Activated CD4-positive, alpha-beta T cell treated with anti-CD3 and anti-CD28 coated beads, Interleukin-2, amount 10 ng/mL, durations not matched to agents 7 days and 5 days (primary cell): ENCODE data around the gene ARHGEF11. TPM values are rescaled to one million over a fixed set of nuclear protein-coding genes. Genes with fewer than 3 reads are reported as not detected.

Experiments
- CTCF ChIA-PET: fragments of 350-600 bp; sonication (Branson Sonifier 250); formaldehyde crosslinking; loops from one replicate; lab custom pipeline; 2021; ENCODE audit warnings: antibody characterized with exemption; lab: Charles Lee
- POLR2A ChIA-PET: fragments of 350-600 bp; sonication (Branson Sonifier 250); formaldehyde crosslinking; loops from one replicate; lab custom pipeline; 2021; ENCODE audit warnings: antibody characterized with exemption; lab: Charles Lee
- DNase-seq: peaks from one replicate; pipeline ENCODE4 v3.0.0-alpha.2; 2020
- H3K27ac Mint-ChIP-seq: one replicate; pipeline ENCODE4 v1.8.0; 2021; ENCODE audit warnings: mild to moderate bottlenecking, moderate library complexity, mixed read lengths
- H3K27me3 Mint-ChIP-seq: one replicate; pipeline ENCODE4 v1.8.0; 2021; ENCODE audit warnings: mixed read lengths
- H3K36me3 Mint-ChIP-seq: one replicate; pipeline ENCODE4 v1.8.0; 2021; ENCODE audit warnings: low read depth, mixed read lengths
- H3K4me1 Mint-ChIP-seq: one replicate; pipeline ENCODE4 v1.8.0; 2021; ENCODE audit warnings: mixed read lengths
- H3K4me3 Mint-ChIP-seq: one replicate; pipeline ENCODE4 v1.8.0; 2021; ENCODE audit warnings: mild to moderate bottlenecking, moderate library complexity, mixed read lengths
- H3K9me3 Mint-ChIP-seq: one replicate; pipeline ENCODE4 v1.8.0; 2021; ENCODE audit warnings: mixed read lengths
- total RNA-seq, 2 experiments: library from RNA; stranded (reverse); gene quantifications; one replicate each; pipeline ENCODE4 v1.2.3, GENCODE V29; 2021

ARHGEF11 gene
- total RNA-seq, 2 experiments from 2014 or later, result 33.9 to 38.5 TPM

DNA sequence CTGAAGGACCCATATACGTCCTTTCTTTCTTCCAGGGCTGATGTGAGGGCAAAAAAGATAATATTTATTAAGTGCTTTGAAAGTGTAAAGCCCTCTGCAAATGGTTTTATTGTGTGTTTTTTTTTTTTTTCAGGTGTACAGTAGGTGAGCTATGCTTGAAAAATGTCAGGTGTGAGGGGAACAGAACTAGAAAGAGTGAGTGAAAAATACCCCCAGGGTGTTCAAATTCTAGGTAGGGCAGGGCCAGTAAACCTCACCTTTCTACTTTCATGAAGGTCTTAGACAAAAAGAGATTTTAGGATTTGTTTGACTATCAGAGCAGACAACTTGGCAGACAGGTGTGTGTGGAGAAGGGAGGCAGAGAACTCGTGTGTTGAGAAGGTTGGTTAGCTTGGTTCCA lies 51.3 kb downstream of the ARHGEF11 start:
- Mint-ChIP-seq H3K36me3 (no peaks in the 10 kb centered on the region), H3K27me3 (peaks cover 41% of the 10 kb centered on the region), H3K27ac (no peak overlapping the region), H3K9me3 (no peaks in the 10 kb centered on the region), H3K4me3 (no peak overlapping the region), H3K4me1 (no peaks in the 10 kb centered on the region)
- no peak for DNase-seq
- CTCF ChIA-PET, result interaction anchor here (0.6 kb wide), 1 partner anchor 11 kb away, joined by 3 read pairs; no protein-coding TSS in a partner anchor
- POLR2A ChIA-PET, result no interaction called here

DNA sequence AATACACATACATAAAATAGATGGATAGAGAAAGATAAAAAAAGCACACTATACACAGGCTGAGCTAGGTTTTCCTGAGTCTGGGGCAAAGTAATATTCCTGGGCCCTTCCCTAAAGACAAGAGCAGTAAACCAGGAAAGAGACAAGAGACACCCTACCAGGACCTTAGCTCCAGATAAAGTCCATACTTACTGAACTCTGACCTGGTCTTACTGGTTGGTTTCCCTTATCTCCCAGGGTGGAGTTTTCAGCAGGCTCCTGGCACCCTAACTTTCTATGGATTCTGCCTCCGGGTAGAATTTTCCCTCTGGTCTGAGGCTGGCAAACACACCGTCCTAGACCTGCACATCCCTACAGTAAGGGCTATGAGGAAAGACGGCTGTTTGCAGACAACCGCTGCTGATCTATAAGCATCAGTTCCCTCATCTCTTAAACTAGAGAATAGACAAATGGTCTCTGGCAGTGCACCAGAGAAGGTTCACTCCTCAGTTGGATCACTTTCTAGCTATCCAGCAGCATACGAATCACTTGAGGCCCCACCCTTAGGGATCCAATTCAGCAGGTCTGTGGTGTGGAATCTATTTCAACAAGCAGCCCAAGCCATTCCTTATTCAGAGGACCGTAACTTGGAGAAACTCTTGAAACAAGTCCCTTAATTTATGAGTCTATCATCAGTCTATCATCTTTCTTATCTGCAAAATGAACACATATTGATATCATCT lies 52.0 kb downstream of the ARHGEF11 start:
- CTCF ChIA-PET, result interaction anchor here (0.6 kb wide), 1 partner anchor 11 kb away, joined by 3 read pairs; no protein-coding TSS in a partner anchor
- no peaks in the 10 kb centered on the region for H3K36me3 Mint-ChIP-seq
- H3K4me3 Mint-ChIP-seq, result no peak overlapping the region

DNA sequence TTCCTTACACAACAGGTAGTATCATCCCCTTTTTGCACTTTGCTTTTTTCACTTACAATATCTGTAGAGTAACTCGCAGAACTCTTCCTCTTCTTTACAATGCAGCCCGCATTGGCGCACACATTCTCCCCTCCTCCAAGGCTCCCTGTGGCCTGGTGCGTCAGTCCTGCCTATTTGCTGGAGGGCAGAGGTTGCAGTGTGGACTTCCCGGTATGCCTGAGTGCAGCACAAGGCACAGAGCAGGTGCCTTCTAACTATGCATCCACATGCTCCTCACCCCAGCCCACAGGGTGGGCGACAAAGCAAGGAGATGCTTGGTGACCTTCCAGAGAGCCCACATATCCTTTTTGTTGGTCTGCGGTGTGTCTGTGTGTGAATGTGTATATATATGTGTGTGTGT lies 53.3 kb downstream of the ARHGEF11 start:
- Mint-ChIP-seq H3K27me3 (peaks cover 43% of the 10 kb centered on the region), H3K27ac (no peak overlapping the region), H3K9me3 (no peaks in the 10 kb centered on the region), H3K4me3 (no peak overlapping the region), H3K4me1 (peaks cover 10% of the 10 kb centered on the region), H3K36me3 (no peaks in the 10 kb centered on the region)
- ChIA-PET CTCF (no interaction called here), POLR2A (no interaction called here)
- no peak for DNase-seq

More for the DNA sequence above, 52.0 kb downstream of the ARHGEF11 start:
- Mint-ChIP-seq H3K9me3 (no peaks in the 10 kb centered on the region), H3K27ac (no peak overlapping the region), H3K4me1 (no peaks in the 10 kb centered on the region), H3K27me3 (peaks cover 43% of the 10 kb centered on the region)
- no peak for DNase-seq
- POLR2A ChIA-PET, result no interaction called here

DNA sequence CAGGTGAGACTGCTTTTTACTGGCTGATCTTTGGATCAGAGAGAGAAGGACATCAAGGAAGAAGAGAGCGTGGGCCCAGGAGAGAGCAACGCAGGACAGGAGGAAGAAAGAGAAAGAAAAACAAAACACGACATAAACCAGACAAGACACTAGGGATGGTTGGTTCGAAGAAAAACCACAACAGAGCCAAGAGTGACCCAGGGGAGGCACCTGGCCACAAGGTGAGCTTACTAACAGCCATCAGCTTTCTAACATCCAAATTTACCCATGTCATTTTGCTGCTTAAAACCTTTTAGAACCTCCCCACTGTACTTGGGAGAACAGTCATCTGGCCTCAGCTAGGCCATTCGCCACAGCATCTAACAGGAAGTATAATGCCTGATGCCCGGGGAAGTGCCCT lies 57.8 kb downstream of the ARHGEF11 start:
- CTCF ChIA-PET, result no interaction called here
- POLR2A ChIA-PET, result no interaction called here
- Mint-ChIP-seq H3K36me3 (no peaks in the 10 kb centered on the region), H3K4me3 (no peak overlapping the region), H3K9me3 (no peaks in the 10 kb centered on the region), H3K4me1 (peaks cover 10% of the 10 kb centered on the region), H3K27me3 (peaks cover 37% of the 10 kb centered on the region), H3K27ac (no peak overlapping the region)
- DNase-seq, result no peak

DNA sequence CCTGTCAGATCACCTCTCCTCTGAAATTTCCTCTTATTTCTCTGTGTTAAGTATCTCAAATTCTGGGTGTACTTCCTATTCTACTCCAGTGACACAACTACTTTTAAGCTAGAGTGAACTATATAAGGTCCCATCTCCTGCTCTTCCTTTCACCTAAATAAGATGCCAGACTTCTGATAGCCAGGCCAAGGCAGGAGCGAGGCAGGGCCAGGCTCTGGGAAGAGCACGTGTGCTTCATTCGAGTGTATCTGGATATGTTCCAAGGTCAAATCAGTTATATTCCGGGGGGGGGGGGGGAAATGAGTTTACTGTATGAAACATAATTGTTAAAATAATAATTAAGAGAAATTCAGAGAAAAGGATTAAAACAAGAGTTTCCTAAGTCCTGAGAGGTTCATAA lies 65.0 kb downstream of the ARHGEF11 start:
- H3K27ac Mint-ChIP-seq, result no peak overlapping the region
- H3K4me1 Mint-ChIP-seq, result no peaks in the 10 kb centered on the region
- H3K27me3 Mint-ChIP-seq, result peaks cover 53% of the 10 kb centered on the region
- H3K4me3 Mint-ChIP-seq, result no peak overlapping the region
- no peak for DNase-seq
- ChIA-PET POLR2A (no interaction called here), CTCF (interaction anchor here (1.0 kb wide), 1 partner anchor 72 kb away, joined by 3 read pairs; no protein-coding TSS in a partner anchor)
- no peaks in the 10 kb centered on the region for H3K9me3 Mint-ChIP-seq
- no peaks in the 10 kb centered on the region for H3K36me3 Mint-ChIP-seq

DNA sequence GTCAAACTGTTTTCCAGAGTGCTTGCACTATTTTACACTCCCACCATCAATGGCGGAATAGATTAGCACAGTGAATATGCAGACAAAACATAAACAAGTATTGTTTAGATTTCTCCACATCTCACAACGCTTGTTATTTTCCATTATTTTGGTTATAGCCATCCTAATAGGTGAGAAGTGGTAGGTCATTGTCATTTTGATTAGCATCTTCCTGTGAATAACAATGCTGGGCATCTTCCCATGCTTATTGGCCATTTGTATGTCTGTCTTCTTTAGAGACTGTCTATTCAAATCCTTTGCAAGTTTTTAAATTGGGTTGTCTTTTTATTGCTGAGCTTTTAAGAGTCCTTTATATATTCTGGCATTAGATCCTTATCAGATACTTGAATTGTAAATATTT lies 70.5 kb downstream of the ARHGEF11 start:
- peaks cover 58% of the 10 kb centered on the region for H3K27me3 Mint-ChIP-seq
- CTCF ChIA-PET, result no interaction called here

DNA sequence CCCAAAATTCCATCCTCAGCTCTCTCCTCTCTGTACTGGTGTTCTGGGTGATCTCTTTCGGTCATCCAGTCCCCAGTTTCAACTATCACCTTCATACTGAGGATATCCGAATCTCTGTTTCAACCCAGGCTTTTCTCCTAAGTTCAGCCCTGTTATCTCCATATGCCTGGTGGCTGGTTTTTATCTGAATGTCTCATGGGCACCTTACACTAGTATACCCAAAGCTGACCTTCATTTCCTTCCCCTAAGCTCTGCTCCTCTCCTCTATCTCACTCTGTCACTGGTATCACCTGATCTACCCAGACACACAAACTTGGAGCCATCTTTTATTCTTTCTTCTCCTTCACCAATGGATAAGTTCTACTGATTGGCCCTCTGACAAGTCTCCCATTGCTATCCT lies 72.1 kb downstream of the ARHGEF11 start:
- CTCF ChIA-PET, result no interaction called here
- Mint-ChIP-seq H3K27ac (no peak overlapping the region), H3K9me3 (no peaks in the 10 kb centered on the region), H3K27me3 (peaks cover 61% of the 10 kb centered on the region), H3K4me1 (no peaks in the 10 kb centered on the region), H3K36me3 (no peaks in the 10 kb centered on the region), H3K4me3 (no peak overlapping the region)
- DNase-seq, result no peak
- POLR2A ChIA-PET, result no interaction called here

More for the DNA sequence above, 70.5 kb downstream of the ARHGEF11 start:
- Mint-ChIP-seq H3K4me1 (no peaks in the 10 kb centered on the region), H3K27ac (no peak overlapping the region), H3K9me3 (no peaks in the 10 kb centered on the region), H3K36me3 (no peaks in the 10 kb centered on the region), H3K4me3 (no peak overlapping the region)
- DNase-seq, result no peak
- POLR2A ChIA-PET, result no interaction called here

DNA sequence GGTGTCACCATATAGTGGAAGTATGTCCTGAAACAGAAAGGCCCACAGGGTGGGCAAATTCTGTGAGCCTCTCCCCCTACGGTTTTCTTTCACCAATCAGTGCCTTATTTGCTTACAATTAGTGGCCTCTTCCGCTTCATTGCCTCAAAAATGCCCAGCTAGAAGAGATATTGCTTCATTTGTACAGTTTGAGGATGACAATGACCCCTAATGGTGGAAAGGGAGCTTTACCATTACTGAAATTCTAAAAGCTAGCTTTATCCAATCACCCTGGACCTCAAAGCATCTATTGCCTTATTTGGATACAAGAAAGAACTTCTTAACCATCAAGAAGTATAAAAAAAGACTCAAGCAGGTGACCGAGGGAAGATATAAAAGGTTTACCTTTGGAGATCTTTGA lies 75.5 kb downstream of the ARHGEF11 start:
- Mint-ChIP-seq H3K4me1 (no peaks in the 10 kb centered on the region), H3K27ac (no peak overlapping the region), H3K27me3 (peaks cover 58% of the 10 kb centered on the region), H3K9me3 (no peaks in the 10 kb centered on the region), H3K4me3 (no peak overlapping the region), H3K36me3 (no peaks in the 10 kb centered on the region)
- DNase-seq, result no peak
- POLR2A ChIA-PET, result interaction anchor here (0.7 kb wide), 1 partner anchor 10 kb away, joined by 5 read pairs; no protein-coding TSS in a partner anchor
- CTCF ChIA-PET, result interaction anchor here (1.0 kb wide), 1 partner anchor 80 kb away, joined by 3 read pairs; no protein-coding TSS in a partner anchor

DNA sequence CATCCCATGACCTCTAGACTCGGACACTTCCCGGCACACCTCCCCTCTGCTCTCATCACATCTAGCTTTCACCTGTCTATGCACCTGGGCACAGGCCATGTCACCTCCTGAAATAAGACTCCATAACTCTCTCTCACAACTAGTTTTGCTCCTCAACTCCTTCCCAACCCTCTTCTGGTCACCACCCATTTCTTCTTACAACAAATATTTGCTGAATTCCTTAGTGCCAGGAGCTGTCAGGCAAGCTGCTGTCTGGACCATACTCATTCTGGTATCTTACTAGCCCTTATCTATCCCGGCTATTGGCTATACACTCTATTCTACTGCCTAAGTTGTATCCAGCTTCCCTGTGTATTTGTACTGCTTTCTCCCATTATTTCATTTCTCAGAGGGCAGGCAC lies 76.0 kb downstream of the ARHGEF11 start:
- peaks cover 53% of the 10 kb centered on the region for H3K27me3 Mint-ChIP-seq
- no peak overlapping the region for H3K4me3 Mint-ChIP-seq
- no peaks in the 10 kb centered on the region for H3K36me3 Mint-ChIP-seq
- ChIA-PET POLR2A (interaction anchor here (0.7 kb wide), 1 partner anchor 9 kb away, joined by 5 read pairs; no protein-coding TSS in a partner anchor), CTCF (interaction anchor here (0.7 to 1.0 kb wide), 2 partner anchors 79 to 1065 kb away, joined by 3 read pairs; no protein-coding TSS in a partner anchor)
- H3K27ac Mint-ChIP-seq, result no peak overlapping the region
- H3K9me3 Mint-ChIP-seq, result no peaks in the 10 kb centered on the region
- DNase-seq, result no peak
- H3K4me1 Mint-ChIP-seq, result no peaks in the 10 kb centered on the region

DNA sequence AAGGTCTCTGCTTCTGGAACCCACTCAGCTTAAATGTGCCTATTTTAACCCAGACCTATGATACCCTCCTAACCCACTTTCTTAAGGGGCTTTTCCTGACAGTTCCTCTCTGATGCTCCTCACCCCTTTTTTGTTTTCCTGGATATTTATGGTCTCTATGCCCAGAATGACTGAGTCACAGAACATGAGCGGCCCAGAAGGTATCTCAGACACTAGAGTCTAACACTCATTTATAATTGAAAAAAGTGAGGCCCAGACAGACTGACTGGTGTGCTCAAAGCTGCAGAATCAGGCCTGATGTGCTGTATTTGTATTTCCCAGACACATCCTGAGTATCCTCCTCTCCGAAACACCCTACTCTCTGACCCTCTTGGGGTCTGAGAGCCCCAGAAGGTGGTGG lies 81.1 kb downstream of the ARHGEF11 start:
- ChIA-PET CTCF (interaction anchor here (1.6 kb wide), 1 partner anchor 105 kb away, joined by 4 read pairs; no protein-coding TSS in a partner anchor), POLR2A (no interaction called here)
- H3K4me3 Mint-ChIP-seq, result no peak overlapping the region
- no peak for DNase-seq
- H3K4me1 Mint-ChIP-seq, result peaks cover 40% of the 10 kb centered on the region
- H3K9me3 Mint-ChIP-seq, result peaks cover 2% of the 10 kb centered on the region
- H3K27me3 Mint-ChIP-seq, result peaks cover 28% of the 10 kb centered on the region
- H3K27ac Mint-ChIP-seq, result peak overlapping the region; percentile 90
- H3K36me3 Mint-ChIP-seq, result peaks cover 36% of the 10 kb centered on the region

DNA sequence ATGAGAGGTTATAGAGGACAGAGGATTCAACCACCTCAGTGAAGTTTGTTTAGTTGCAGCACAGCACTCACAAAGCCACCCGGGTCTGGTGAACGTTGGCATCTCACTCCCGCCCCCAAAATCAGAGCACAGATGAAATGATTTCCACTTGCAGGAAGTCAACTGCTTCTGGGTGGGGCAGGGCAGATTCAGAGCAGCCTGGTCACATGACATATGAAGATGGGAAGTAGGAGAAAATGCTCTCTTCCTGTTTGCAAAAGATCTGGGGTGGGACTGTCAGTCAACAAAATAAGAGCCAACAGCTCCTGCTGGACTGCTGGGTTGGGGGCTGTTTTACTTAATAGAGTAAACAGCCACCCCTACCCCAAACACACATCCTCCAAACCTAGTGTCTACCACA lies 81.9 kb downstream of the ARHGEF11 start:
- peak; percentile 76 for DNase-seq
- Mint-ChIP-seq H3K27me3 (peaks cover 21% of the 10 kb centered on the region), H3K36me3 (peaks cover 41% of the 10 kb centered on the region), H3K4me3 (peak overlapping the region; percentile 87), H3K4me1 (peaks cover 44% of the 10 kb centered on the region), H3K27ac (peak overlapping the region; percentile 90), H3K9me3 (peaks cover 2% of the 10 kb centered on the region)
- ChIA-PET CTCF (interaction anchor here (1.6 kb wide), 1 partner anchor 104 kb away, joined by 4 read pairs; no protein-coding TSS in a partner anchor), POLR2A (no interaction called here)

DNA sequence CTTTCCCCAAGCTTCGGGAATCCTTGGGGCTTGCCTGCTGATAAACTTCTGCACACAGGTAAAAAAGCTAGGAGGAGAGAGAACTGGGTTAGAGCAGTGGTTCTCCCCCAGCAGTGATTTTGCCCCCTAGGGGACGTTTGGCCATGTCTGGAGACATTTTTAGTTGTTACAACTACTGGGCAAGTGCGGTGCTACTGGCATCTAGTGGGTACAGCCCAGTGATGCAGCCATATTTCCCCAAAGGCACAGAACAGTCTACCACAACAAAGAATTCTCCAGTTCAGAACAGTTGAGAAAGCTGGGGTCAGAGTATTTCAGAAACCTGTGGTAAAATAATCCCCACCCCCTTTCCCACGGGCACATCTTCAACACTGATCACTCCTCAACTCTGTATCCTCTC lies 83.8 kb downstream of the ARHGEF11 start:
- peaks cover 55% of the 10 kb centered on the region for H3K36me3 Mint-ChIP-seq
- H3K4me3 Mint-ChIP-seq, result peak overlapping the region; percentile 59
- H3K4me1 Mint-ChIP-seq, result peaks cover 50% of the 10 kb centered on the region
- H3K27ac Mint-ChIP-seq, result peak overlapping the region; percentile 58
- peak; percentile 61 for DNase-seq
- CTCF ChIA-PET, result interaction anchor here (0.6 kb wide), 1 partner anchor 31 kb away, joined by 3 read pairs; no protein-coding TSS in a partner anchor
- H3K9me3 Mint-ChIP-seq, result peaks cover 2% of the 10 kb centered on the region
- POLR2A ChIA-PET, result no interaction called here
- peaks cover 13% of the 10 kb centered on the region for H3K27me3 Mint-ChIP-seq

DNA sequence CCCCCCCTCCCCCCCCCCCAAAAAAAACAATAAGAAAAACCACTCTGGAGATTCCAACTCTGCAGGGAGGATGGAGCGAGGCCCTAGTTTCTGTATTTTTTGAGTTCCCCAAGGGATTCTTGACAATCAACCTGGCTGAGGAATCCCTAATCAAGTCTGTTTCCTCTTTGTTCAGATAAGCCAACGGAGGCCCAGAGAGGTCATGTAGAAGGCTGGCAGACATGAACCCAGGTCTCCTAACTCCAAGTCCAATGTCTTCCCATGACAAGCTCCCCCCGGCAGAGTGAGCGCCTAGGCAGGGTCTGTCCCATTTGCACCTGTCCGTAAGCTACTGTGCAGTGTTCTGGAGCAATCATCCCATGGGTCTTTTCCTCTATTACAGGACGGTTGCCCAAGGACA lies 85.6 kb downstream of the ARHGEF11 start:
- Mint-ChIP-seq H3K4me1 (peaks cover 50% of the 10 kb centered on the region), H3K27me3 (no peaks in the 10 kb centered on the region), H3K27ac (no peak overlapping the region), H3K36me3 (peaks cover 61% of the 10 kb centered on the region), H3K9me3 (peaks cover 2% of the 10 kb centered on the region), H3K4me3 (no peak overlapping the region)
- no peak for DNase-seq
- CTCF ChIA-PET, result no interaction called here
- POLR2A ChIA-PET, result interaction anchor here (1.0 kb wide), 1 partner anchor 10 kb away, joined by 5 read pairs; no protein-coding TSS in a partner anchor
